GM12891 (cell line): ENCODE results near the gene CNMD.

Experiments
- POLR2A ChIP-seq: IDR thresholded peaks from 2 replicates; pipeline ENCODE4 v1.6.1; 2011; ENCODE audit warnings: low read depth, low read length, control low read depth
- POLR2AphosphoS5 ChIP-seq: IDR thresholded peaks from 2 replicates; pipeline ENCODE4 v1.6.1; 2011; ENCODE audit warnings: low read depth, low read length, control low read depth
- SPI1 ChIP-seq: IDR thresholded peaks from 2 replicates; pipeline ENCODE4 v1.6.1; 2011; ENCODE audit warnings: low read depth, low read length, control low read depth

DNA sequence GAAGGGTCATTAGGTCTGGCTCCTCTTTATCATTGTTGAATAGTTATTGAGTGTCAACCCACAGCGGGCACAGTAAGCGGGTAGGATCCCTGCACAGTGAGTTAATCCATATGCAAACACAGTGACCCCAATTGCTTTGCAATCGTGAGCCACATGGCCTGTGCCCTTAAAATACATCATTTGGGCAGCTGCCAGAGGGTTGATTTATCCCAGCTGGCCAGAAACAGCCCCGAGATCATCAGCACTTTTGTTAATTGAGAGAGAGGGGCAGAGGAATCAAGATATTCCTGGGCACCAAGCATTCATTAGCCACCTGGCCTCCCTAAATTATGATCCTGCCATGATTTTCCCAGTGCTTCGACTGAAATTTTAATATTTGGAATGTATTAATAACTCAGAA, 9.8 kb upstream of the CNMD start:
- TF ChIP-seq POLR2AphosphoS5: no peak
- TF ChIP-seq SPI1: no peak
- no peak for TF ChIP-seq POLR2A
